BLaER1 (cell line): Measurements from ENCODE around the gene PDCD10.

Experiments
- H3K27ac ChIP-seq: shearing (Covaris generic); formaldehyde crosslinking; 2 replicates; pipeline ENCODE4 v1.8.1; 2022
- H3K27me3 ChIP-seq: shearing (Covaris generic); formaldehyde crosslinking; 2 replicates; pipeline ENCODE4 v1.8.1; 2022
- H3K36me3 ChIP-seq: shearing (Covaris generic); formaldehyde crosslinking; 2 replicates; pipeline ENCODE4 v1.8.1; 2022
- H3K4me1 ChIP-seq: shearing (Covaris generic); formaldehyde crosslinking; 2 replicates; pipeline ENCODE4 v1.8.1; 2022
- H3K4me2 ChIP-seq: shearing (Covaris generic); formaldehyde crosslinking; 2 replicates; pipeline ENCODE4 v1.8.1; 2022
- H3K4me3 ChIP-seq: shearing (Covaris generic); formaldehyde crosslinking; 2 replicates; pipeline ENCODE4 v1.8.1; 2022
- H3K9ac ChIP-seq: shearing (Covaris generic); formaldehyde crosslinking; 2 replicates; pipeline ENCODE4 v1.8.1; 2022
- H3K9me3 ChIP-seq: shearing (Covaris generic); formaldehyde crosslinking; 2 replicates; pipeline ENCODE4 v1.8.1; 2022
- H4K20me1 ChIP-seq: shearing (Covaris generic); formaldehyde crosslinking; 2 replicates; pipeline ENCODE4 v1.8.1; 2022
- Cebpa-rat ChIP-seq: shearing (Covaris generic); IDR thresholded peaks from 2 replicates; pipeline ENCODE4 v1.8.1; 2022

Gene PDCD10

DNA sequence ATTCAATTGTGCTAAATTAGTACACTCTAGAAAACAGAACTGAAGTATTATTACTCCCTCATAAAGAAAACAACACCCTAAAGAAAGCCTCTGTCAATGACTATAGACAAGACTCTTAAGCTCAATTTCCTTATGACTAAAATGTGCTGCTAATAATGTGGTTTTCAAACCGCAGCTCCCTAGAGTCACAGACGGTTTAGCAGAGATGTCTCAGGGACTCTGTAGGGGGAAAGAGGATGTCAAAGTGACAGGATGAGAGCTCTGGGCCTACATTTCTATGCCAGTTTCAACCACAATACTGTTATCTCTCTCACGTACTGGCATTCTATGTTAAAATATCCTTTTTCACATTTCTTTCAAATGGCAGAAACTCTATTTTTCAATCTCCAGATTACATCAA lies 43.3 kb downstream of the PDCD10 start:
- no peak overlapping the region for H3K9ac ChIP-seq
- H3K36me3 ChIP-seq: peaks cover 52% of the 10 kb centered on the region
- H3K4me3 ChIP-seq: no peak overlapping the region
- TF ChIP-seq Cebpa-rat: no peak
- no peaks in the 10 kb centered on the region for H3K9me3 ChIP-seq
- H3K27ac ChIP-seq: no peak overlapping the region
- H4K20me1 ChIP-seq: peaks cover 14% of the 10 kb centered on the region; the same call in 1 of the 2 replicates
- H3K4me2 ChIP-seq: peak overlapping the region; percentile 75
- peaks cover 41% of the 10 kb centered on the region for H3K4me1 ChIP-seq
- no peaks in the 10 kb centered on the region for H3K27me3 ChIP-seq

DNA sequence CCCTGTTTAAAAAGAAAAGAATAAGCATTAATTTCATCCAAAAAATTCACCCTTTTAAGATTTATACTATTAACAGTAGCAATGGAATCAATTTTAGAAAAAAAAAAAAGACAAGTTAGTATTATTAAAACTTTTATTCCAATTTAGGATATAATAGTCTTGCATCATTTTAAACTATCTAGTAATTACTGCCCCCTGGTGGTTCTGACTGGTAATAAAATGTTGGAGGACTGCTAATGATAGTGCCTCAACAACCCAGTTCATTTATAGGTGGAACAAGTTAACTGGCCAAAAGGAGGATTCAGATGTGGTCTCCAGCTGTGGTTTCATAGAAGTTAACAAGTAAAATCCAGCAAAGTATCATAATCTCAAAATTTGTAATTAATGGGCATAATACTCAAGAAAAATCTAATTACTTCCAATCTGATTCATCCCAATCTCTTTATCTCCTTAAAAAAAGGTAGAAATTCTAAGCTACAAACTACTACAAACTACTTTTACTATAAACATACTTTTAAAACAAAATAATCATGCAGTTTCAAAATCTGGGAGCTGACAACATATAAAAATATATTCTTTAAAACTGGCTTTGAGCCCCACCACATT lies 50.2 kb downstream of the PDCD10 start:
- H3K9me3 ChIP-seq: no peaks in the 10 kb centered on the region
- H3K4me1 ChIP-seq: 0 out of 2 replicates have a peak, but pooled peaks cover under 1% of the 10 kb centered on the region
- H3K27ac ChIP-seq: no peak overlapping the region
- H3K4me3 ChIP-seq: no peak overlapping the region
- H3K9ac ChIP-seq: no peak overlapping the region
- peaks cover 52% of the 10 kb centered on the region for H3K36me3 ChIP-seq
- no peaks in the 10 kb centered on the region for H4K20me1 ChIP-seq
- no peak overlapping the region for H3K4me2 ChIP-seq
- no peaks in the 10 kb centered on the region for H3K27me3 ChIP-seq
- no peak for TF ChIP-seq Cebpa-rat

DNA sequence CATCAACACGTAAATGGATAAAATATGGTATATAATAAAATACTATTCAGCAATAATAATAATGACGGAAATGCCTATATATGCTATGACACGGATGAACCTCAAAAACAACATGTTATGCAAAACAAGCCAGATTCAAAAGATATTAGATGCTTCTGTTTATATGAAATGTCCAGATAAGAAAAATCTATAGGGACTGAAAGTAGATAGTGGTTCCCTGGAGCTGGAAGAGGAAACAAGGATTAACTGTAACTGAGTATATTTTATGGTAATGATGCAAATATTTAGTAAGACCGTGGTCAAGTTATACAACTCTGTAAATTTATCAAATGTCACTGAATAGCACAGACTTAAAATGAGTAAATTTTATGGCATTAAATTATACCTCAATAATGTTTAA lies 55.2 kb downstream of the PDCD10 start:
- H3K4me1 ChIP-seq: no peaks in the 10 kb centered on the region
- no peak for TF ChIP-seq Cebpa-rat
- peaks cover 12% of the 10 kb centered on the region for H3K9me3 ChIP-seq
- no peaks in the 10 kb centered on the region for H4K20me1 ChIP-seq
- no peak overlapping the region for H3K27ac ChIP-seq
- no peaks in the 10 kb centered on the region for H3K27me3 ChIP-seq
- no peak overlapping the region for H3K4me2 ChIP-seq
- H3K9ac ChIP-seq: no peak overlapping the region
- H3K36me3 ChIP-seq: peaks cover 50% of the 10 kb centered on the region
- H3K4me3 ChIP-seq: no peak overlapping the region

DNA sequence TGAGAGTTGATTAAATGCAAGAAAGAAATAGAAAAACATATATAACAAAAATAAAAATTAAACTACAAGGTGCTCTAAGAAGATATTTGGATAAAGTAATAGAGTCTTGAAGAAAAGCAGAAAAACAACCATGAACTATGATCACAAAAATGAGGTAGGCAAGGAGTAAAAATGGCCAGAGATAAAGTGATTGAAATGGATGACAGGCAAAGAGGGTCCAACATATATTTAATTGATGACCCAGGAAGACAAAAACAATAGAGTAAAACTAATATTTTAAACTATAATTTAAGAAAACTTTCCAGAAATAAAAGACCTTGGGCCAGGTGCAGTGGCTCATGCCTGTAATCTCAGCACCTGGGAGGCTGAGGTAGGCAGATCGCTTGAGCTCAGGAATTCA lies 58.8 kb downstream of the PDCD10 start:
- Histone ChIP-seq H3K27me3 (no peaks in the 10 kb centered on the region), H3K4me2 (no peak overlapping the region), H3K9ac (no peak overlapping the region), H3K4me3 (peak overlapping the region; percentile 47), H3K4me1 (no peaks in the 10 kb centered on the region), H3K9me3 (peaks cover 12% of the 10 kb centered on the region), H4K20me1 (no peaks in the 10 kb centered on the region), H3K36me3 (peaks cover 57% of the 10 kb centered on the region), H3K27ac (no peak overlapping the region)
- TF ChIP-seq Cebpa-rat: no peak

DNA sequence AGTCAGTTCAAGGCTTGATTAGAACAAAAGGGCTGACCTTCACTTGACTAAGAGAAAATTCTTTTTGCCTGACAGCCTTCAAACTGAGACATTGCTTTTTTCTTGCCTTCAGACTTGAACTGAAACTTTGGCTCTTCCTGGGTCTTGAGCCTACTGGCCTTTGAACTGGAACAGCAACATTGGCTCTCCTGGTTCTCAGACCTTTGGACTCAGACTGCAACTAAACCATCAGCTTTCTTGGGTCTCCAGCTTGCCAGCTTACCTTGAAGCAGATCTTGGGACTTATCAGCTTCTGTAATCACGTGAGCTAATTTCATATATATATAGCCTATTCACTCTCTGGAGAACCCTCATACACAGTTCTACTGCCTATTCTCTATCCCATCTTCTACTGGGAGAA lies 61.5 kb downstream of the PDCD10 start:
- H3K9ac ChIP-seq: no peak overlapping the region
- H3K4me1 ChIP-seq: no peaks in the 10 kb centered on the region
- no peak for TF ChIP-seq Cebpa-rat
- H3K4me3 ChIP-seq: no peak overlapping the region
- H4K20me1 ChIP-seq: no peaks in the 10 kb centered on the region
- H3K4me2 ChIP-seq: no peak overlapping the region
- H3K9me3 ChIP-seq: peaks cover 12% of the 10 kb centered on the region
- no peaks in the 10 kb centered on the region for H3K27me3 ChIP-seq
- H3K36me3 ChIP-seq: peaks cover 49% of the 10 kb centered on the region
- no peak overlapping the region for H3K27ac ChIP-seq

DNA sequence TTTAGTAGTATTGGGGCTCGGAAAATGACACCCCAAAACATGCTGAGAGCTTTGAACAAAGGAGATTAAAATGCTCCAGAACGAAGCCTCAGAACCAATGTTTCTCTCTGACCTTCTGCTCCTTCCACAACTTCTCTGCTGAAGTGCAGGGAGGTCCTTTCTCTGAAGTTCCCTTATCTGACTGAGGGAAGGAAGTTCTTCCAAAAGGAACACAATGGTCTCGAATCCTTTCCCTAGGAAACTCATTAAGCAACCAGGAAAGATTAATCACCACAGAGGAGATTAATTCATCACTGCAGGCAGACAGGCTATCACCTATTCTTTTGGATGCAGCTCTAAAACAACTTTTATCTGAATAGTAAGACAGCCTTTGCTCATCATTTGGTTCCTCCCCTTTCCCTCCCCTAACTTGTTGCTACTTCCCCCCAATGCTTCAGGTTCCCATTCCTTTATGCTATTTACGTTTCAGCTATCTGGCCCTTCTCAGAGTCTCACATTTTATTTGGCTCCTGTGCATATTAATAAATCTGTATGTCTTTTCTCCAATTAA lies 62.7 kb downstream of the PDCD10 start:
- Histone ChIP-seq H3K27ac (no peak overlapping the region), H3K4me3 (no peak overlapping the region), H3K36me3 (peaks cover 48% of the 10 kb centered on the region)

DNA sequence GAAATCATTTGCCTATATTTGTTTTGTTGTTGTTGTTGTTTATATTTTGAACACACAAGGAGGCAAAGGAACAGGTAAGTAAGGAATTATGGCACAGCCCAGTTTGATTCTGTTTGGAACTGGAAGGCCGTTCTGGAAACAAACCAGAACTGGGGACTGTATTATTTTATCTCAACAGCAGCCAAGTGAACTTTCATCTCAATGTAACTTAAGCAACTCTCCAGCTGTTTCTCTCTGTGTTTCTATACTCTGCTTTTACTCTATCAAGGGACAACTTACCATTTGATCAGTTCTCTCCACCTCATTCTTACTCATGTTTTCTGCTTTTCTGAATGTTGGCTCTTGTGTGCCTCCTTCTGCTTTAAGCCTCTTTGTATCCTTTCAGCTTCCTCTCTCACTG lies 65.0 kb downstream of the PDCD10 start:
- no peak overlapping the region for H3K9ac ChIP-seq
- H3K4me3 ChIP-seq: no peak overlapping the region
- no peaks in the 10 kb centered on the region for H3K27me3 ChIP-seq
- H4K20me1 ChIP-seq: no peaks in the 10 kb centered on the region
- no peak overlapping the region for H3K27ac ChIP-seq
- H3K9me3 ChIP-seq: no peaks in the 10 kb centered on the region; the same call in 1 of the 2 replicates
- H3K4me1 ChIP-seq: no peaks in the 10 kb centered on the region
- H3K36me3 ChIP-seq: peaks cover 26% of the 10 kb centered on the region
- no peak overlapping the region for H3K4me2 ChIP-seq
- TF ChIP-seq Cebpa-rat: no peak

More for the DNA sequence above, 62.7 kb downstream of the PDCD10 start:
- no peak overlapping the region for H3K9ac ChIP-seq
- peaks cover 12% of the 10 kb centered on the region for H3K9me3 ChIP-seq
- no peak overlapping the region for H3K4me2 ChIP-seq
- H3K27me3 ChIP-seq: no peaks in the 10 kb centered on the region
- H3K4me1 ChIP-seq: no peaks in the 10 kb centered on the region
- no peak for TF ChIP-seq Cebpa-rat
- H4K20me1 ChIP-seq: no peaks in the 10 kb centered on the region

DNA sequence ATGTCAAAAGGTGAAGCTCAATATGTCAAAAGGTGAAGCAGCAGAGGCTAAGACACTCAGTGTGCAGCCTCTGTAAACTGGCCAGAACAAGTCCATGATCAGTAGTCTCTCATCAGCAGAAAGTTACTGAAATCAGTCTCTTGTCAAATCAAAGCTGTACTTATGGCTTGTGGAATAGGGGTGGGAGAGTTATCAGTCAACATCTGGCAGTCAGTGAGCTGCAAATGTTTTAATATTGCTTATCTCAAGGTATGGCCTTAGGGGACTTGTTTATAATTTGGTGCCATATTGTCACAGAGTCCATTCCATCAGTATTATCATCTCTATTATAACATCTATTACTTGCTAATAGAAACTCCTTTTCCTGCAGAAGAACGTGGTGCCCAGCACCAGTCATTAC lies 66.0 kb downstream of the PDCD10 start:
- H3K4me2 ChIP-seq: no peak overlapping the region
- H3K4me1 ChIP-seq: no peaks in the 10 kb centered on the region
- no peaks in the 10 kb centered on the region for H3K27me3 ChIP-seq
- H3K36me3 ChIP-seq: peaks cover 16% of the 10 kb centered on the region
- no peaks in the 10 kb centered on the region; the same call in 1 of the 2 replicates for H3K9me3 ChIP-seq
- no peaks in the 10 kb centered on the region for H4K20me1 ChIP-seq
- H3K4me3 ChIP-seq: no peak overlapping the region
- H3K27ac ChIP-seq: no peak overlapping the region
- H3K9ac ChIP-seq: no peak overlapping the region
- TF ChIP-seq Cebpa-rat: no peak

DNA sequence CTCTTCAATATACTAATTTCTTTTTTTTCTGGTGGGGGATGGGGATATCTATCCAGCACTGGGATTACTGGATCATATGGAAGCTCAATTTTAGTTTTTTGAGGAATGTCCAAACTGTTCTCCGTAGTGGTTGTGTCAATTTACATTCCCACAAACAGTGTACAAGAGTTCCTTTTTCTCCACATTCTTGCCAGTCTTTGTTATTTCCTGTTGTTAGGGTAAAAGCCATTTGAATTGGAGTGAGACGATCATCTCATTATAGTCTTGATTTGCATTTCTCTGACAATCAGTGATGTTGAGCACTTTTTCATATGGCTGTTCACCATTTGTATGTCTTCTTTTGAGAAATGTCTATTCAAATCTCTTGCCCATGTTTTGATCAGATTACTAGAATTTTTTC lies 68.1 kb downstream of the PDCD10 start:
- Histone ChIP-seq H3K4me3 (no peak overlapping the region), H3K4me2 (no peak overlapping the region)

DNA sequence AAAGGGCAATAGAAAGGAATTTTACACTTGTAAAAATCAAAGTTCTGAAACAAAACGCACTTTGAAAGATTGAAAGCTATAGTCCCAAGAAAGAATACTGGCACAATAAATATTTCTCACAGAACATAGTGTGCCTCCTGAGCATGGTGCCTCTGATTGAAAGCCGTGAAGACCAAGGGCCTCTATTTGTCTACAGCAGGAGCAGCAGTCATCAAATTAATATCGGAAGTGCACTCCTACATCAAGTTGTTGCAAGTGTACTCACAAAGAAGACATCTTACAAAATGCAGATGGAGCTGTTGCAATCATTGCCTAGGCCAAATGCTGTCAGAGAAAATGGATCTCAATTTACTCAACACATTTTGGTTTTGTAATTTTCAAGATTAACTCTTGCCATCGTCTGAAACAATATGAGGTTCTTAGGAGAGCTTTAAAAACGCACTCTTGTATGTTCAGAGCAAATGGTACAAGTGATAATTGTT lies 71.7 kb downstream of the PDCD10 start:
- no peak overlapping the region for H3K4me3 ChIP-seq
- no peak overlapping the region for H3K27ac ChIP-seq
- H3K4me1 ChIP-seq: no peaks in the 10 kb centered on the region
- TF ChIP-seq Cebpa-rat: no peak
- no peak overlapping the region for H3K4me2 ChIP-seq
- H3K36me3 ChIP-seq: no peaks in the 10 kb centered on the region
- no peaks in the 10 kb centered on the region for H4K20me1 ChIP-seq
- H3K9me3 ChIP-seq: no peaks in the 10 kb centered on the region
- H3K9ac ChIP-seq: no peak overlapping the region
- H3K27me3 ChIP-seq: no peaks in the 10 kb centered on the region

More for the DNA sequence above, 68.1 kb downstream of the PDCD10 start:
- H3K9me3 ChIP-seq: no peaks in the 10 kb centered on the region
- no peaks in the 10 kb centered on the region for H3K36me3 ChIP-seq
- TF ChIP-seq Cebpa-rat: no peak
- no peaks in the 10 kb centered on the region for H3K4me1 ChIP-seq
- H4K20me1 ChIP-seq: no peaks in the 10 kb centered on the region
- no peak overlapping the region for H3K9ac ChIP-seq
- no peaks in the 10 kb centered on the region for H3K27me3 ChIP-seq
- H3K27ac ChIP-seq: no peak overlapping the region
